Bronchial epithelial cell (primary cell): ENCODE results near the gene ATP2B2. TPM values are rescaled to one million over a fixed set of nuclear protein-coding genes. Genes with fewer than 3 reads are reported as not detected.

Experiments used
- DNase-seq: peaks from one replicate; pipeline ENCODE4 v3.0.0-alpha.2; 2010; ENCODE audit warnings: low read depth
- FAIRE-seq: peaks from 2 replicates; lab custom pipeline; 2011; peaks lifted over from hg19 to GRCh38; lab: Jason Lieb, UNC
- H3K27me3 ChIP-seq: 2 replicates; pipeline ENCODE4 v1.5.1; 2011; ENCODE audit warnings: low read length; ENCODE audit not compliant: control insufficient read depth, insufficient read depth
- H3K36me3 ChIP-seq: 2 replicates; pipeline ENCODE4 v1.5.1; 2011; ENCODE audit warnings: low read length; ENCODE audit not compliant: control insufficient read depth, insufficient read depth
- H3K4me3 ChIP-seq: 2 replicates; pipeline ENCODE4 v1.5.1; 2011; ENCODE audit warnings: mild to moderate bottlenecking, low read depth, low read length, control low read depth
- CTCF ChIP-seq: IDR thresholded peaks from 2 replicates; pipeline ENCODE4 v1.5.1; 2011; ENCODE audit warnings: mild to moderate bottlenecking, moderate library complexity, low read length, control low read depth, inconsistent platforms; ENCODE audit not compliant: insufficient read depth, severe bottlenecking
- total RNA-seq: library from RNA; depleted of rRNA; stranded (reverse); fragments of >200 nt; gene quantifications from 2 replicates; pipeline ENCODE4 v1.2.1, GENCODE V29; 2014

ATP2B2 gene
- not detected in 2 replicates for total RNA-seq

GRCh38 chr3:10505050-10505790, at the start of gene ATP2B2:
TSS of gene ATP2B2 (minus strand) at chr3:10505586. CDS start at chr3:10449543, 56,043 bp downstream.
- Histone ChIP-seq H3K4me3 (no peak within 1 kb of the TSS), H3K36me3 (no peaks in the 10 kb centered on the region), H3K27me3 (peaks cover 17% of the 10 kb centered on the region)
- TF ChIP-seq CTCF = no peak
- DNase-seq (no peak), FAIRE-seq (no peak)

GRCh38 chr3:10554746-10555145, 49.4 kb upstream of the ATP2B2 start:
- no peaks in the 10 kb centered on the region for H3K36me3 ChIP-seq
- H3K4me3 ChIP-seq = no peak overlapping the region
- no peak for DNase-seq
- no peak for FAIRE-seq
- no peaks in the 10 kb centered on the region for H3K27me3 ChIP-seq
- TF ChIP-seq CTCF = no peak

GRCh38 chr3:10554236-10554611, 48.8 kb upstream of the ATP2B2 start:
- Histone ChIP-seq H3K36me3 (no peaks in the 10 kb centered on the region), H3K4me3 (no peak overlapping the region), H3K27me3 (no peaks in the 10 kb centered on the region)
- DNase-seq = no peak
- TF ChIP-seq CTCF = no peak
- no peak for FAIRE-seq

- DNase-seq = no peak
- H3K27me3 ChIP-seq = no peaks in the 10 kb centered on the region
Observed at GRCh38 chr3:10553591-10554235, 48.3 kb upstream of the ATP2B2 start.

GRCh38 chr3:10552631-10552943, 47.2 kb upstream of the ATP2B2 start:
- FAIRE-seq (peak; percentile 58), DNase-seq (no peak)
- H3K4me3 ChIP-seq = no peak overlapping the region
- no peak for TF ChIP-seq CTCF
- H3K27me3 ChIP-seq = no peaks in the 10 kb centered on the region
- no peaks in the 10 kb centered on the region for H3K36me3 ChIP-seq

More at GRCh38 chr3:10553591-10554235, 48.3 kb upstream of the ATP2B2 start:
- H3K36me3 ChIP-seq = no peaks in the 10 kb centered on the region
- H3K4me3 ChIP-seq = no peak overlapping the region
- FAIRE-seq = no peak
- no peak for TF ChIP-seq CTCF
